ENCODE results near the gene IL32.
"Not testable (repeated sequence)": the region's sequence is repeated elsewhere in the genome, so short reads cannot be mapped to it uniquely, and the experiment has no call there.

IL32 gene

GRCh38 chr16:3069146-3069545 lies 3.7 kb downstream of the IL32 start:
- DNase-seq (ENCODE audit: low read depth in 2 of 2, low spot score in 1 of 2) = not testable (repeated sequence)

DNA sequence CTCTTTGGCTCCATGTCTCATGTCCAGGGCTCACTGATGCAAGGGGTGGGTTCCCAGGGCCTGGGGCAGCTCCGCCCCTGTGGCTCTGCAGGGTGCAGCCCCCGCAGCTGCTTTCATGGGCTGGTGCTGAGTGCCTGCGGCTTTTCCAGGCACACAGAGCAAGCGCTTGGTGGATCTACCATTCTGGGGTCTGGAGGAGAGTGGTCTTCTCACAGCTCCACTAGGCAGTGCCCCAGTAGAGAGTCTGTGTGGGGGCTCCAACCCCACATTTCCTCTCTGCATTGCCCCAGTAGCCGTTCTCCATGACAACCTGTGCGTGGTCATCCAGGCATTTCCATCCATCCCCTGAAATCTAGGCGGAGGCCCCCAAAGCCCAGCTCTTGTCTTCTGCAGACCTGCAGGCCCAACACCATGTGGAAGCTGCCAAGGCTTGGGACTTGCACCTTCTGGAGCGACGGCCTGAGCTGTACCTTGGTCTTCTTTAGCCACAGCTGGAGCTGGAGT lies 5.2 kb downstream of the IL32 start:
- DNase-seq (ENCODE audit: low read depth in 2 of 2, low spot score in 1 of 2) = no peak

GRCh38 chr16:3071655-3072054 lies 6.2 kb downstream of the IL32 start:
- DNase-seq (ENCODE audit: low read depth in 2 of 2, low spot score in 1 of 2) = no peak

DNA sequence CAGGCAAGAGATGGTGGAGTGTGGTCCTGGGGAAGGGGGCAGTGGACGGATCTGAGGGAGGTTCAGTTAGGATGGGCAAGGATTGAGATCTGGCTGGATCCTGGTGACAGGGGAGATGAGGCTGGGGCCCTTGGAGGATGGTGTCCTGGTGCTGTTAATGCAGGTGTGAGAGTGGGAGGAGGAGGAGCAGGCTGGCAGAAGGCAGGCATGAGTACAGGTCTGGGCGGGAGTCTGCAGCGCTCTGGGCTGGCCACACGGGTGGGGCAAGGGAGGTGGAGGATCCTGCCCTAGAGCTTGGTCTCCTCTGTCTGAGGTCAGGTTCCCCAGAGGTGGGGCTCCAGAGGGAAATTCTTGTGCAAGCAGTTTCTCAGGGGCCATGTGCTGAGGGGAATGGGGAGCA lies 6.7 kb downstream of the IL32 start:
- DNase-seq (ENCODE audit: low read depth in 2 of 2, low spot score in 1 of 2) = not testable (repeated sequence)

- not testable (repeated sequence) for DNase-seq (ENCODE audit: low read depth in 2 of 2, low spot score in 1 of 2)
These were observed 7.3 kb downstream of the IL32 start for GRCh38 chr16:3072576-3073263.

DNA sequence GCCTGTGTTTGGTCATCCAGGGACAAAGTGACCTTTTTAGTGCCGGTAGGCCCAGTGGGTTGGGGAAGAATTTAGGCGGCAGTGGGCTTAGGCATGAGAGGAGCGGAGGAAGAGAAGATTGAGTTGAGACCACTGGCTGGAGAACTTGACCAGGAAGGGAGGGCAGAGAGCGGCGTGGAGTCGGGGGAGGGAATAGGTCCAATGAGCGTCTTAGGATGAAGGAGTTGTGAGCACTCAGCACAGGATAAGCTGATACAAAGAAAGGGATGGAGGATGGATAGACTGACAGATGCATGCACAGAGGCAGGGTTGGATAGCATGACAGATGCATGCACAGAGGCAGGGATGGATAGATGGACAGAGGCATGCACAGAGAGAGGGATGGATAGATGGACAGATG lies 8.0 kb downstream of the IL32 start:
- no peak for DNase-seq (ENCODE audit: low read depth in 2 of 2, low spot score in 1 of 2)

GRCh38 chr16:3074860-3075522 lies 9.6 kb downstream of the IL32 start:
- DNase-seq (ENCODE audit: low read depth in 2 of 2, low spot score in 1 of 2) = peak in 1 of 2 donors; percentile 55

DNA sequence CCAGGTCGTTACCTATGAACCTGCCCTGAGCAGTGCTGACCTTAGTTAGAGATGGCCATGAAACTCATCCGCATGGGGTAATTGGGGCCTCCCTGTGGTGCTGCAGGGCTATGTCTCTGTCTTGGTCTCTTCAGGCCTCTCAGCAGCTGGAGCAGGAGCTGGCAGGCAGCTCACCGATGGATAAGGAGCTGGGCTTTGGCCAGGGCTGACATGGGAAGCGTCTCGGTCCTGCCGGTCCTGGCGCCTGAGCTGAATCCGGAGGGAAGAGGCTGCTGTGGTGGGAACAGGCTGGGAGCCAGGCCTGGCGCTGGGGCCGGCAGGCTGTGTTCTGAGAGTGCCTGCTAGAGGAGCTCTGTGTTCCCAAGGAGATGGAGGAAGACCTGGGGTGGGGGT lies 10.1 kb downstream of the IL32 start:
- DNase-seq (ENCODE audit: low read depth in 2 of 2, low spot score in 1 of 2) = no peak

- DNase-seq (ENCODE audit: low read depth in 2 of 2, low spot score in 1 of 2) = not testable (repeated sequence)
These were observed 10.5 kb downstream of the IL32 start for GRCh38 chr16:3075946-3076345.

DNA sequence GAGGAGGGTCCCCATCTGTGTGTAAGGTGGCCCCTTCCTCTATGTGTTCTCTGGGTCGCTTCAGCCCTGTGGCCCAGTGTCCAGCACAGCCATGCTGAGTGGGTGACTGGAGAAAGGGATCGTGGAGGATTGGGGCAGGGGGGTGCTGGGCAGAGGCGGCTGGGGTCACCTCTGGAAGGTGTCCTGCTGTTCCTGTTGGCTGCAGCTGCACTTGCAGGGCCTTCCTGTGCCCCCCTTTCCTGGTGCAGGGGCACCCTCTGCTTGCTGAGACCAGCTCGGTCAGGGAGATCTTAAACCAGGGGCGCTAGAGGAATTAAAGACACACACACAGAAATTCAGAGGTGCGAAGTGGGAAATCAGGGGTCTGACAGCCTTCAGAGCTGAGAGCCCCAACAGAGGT lies 11.1 kb downstream of the IL32 start:
- no peak for DNase-seq (ENCODE audit: low read depth in 2 of 2, low spot score in 1 of 2)

GRCh38 chr16:3080024-3080423 lies 14.6 kb downstream of the IL32 start:
- DNase-seq (ENCODE audit: low read depth in 2 of 2, low spot score in 1 of 2) = no peak

- DNase-seq (ENCODE audit: low read depth in 2 of 2, low spot score in 1 of 2) = not testable (repeated sequence)
These were observed 16.5 kb downstream of the IL32 start for GRCh38 chr16:3081957-3082356.

DNA sequence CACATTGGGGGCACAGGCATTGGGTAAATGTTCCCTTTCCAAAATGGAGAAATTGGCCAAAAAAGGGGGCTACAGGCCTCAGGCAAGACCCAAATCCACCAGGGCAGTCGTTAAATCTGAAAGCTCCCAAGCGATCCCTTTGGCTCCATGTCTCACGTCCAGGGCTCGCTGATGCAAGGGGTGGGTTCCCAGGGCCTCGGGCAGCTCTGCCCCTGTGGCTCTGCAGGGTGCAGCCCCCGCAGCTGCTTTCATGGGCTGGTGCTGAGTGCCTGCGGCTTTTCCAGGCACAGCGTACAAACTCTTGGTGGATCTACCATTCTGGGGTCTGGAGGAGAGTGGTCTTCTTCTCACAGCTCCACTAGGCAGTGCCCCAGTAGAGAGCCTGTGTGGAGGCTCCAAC lies 18.0 kb downstream of the IL32 start:
- DNase-seq (ENCODE audit: low read depth in 2 of 2, low spot score in 1 of 2) = not testable (repeated sequence)

DNA sequence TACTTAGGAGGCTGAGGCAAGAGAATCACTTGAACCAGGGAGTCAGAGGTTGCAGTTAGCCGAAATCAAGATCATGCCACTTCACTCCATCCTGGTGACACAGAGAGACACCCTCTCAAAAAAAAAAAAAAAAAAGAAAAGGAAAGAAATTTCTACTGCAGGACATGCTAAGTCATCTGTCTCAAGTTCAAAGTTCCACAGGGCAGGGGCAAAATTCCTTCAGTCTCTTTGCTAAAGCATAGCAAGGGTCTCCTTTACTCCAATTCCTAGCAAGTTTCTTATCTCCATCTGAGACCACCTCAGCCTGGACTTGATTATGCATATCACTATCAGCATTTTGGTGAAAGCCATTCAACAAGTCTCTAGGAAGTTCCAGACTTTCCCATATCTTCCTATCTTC lies 19.1 kb downstream of the IL32 start:
- DNase-seq (ENCODE audit: low read depth in 2 of 2, low spot score in 1 of 2) = no peak

- DNase-seq (ENCODE audit: low read depth in 2 of 2, low spot score in 1 of 2) = no peak
These were observed 19.7 kb downstream of the IL32 start for GRCh38 chr16:3084969-3085670.

DNA sequence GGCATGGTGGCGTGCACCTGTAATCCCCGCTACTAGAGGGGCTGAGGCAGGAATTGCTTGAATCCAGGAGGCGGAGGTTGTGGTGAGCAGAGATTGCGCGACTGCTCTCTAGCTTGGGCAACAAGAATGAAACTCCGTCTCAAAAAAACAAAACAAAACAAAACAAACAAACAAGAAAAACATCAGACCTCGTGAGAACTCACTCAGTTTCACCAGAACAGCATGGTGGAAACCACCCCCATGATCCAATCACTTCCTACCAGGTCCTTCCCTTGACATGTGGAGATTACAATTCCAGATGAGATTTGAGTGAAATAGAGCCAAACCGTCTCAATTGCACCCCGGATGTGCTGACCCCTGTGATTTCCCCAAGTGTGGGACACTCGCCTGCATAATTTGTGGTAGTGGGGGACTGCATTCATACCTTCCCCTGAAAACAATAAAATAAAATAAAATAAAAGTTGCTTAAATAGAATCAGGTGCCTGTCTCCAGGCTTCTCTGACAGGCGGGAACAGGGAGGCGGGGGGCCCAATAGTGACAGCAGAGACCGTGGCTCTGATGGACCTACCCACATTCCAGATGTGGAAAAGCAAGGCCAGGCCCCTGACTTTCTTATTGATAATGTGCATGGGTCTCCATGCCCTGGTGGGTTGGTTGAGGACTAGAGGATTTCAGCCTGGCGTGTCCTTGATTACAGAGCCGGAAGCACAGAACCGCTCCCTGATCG lies 20.6 kb downstream of the IL32 start:
- no peak for DNase-seq (ENCODE audit: low read depth in 2 of 2, low spot score in 1 of 2)

DNA sequence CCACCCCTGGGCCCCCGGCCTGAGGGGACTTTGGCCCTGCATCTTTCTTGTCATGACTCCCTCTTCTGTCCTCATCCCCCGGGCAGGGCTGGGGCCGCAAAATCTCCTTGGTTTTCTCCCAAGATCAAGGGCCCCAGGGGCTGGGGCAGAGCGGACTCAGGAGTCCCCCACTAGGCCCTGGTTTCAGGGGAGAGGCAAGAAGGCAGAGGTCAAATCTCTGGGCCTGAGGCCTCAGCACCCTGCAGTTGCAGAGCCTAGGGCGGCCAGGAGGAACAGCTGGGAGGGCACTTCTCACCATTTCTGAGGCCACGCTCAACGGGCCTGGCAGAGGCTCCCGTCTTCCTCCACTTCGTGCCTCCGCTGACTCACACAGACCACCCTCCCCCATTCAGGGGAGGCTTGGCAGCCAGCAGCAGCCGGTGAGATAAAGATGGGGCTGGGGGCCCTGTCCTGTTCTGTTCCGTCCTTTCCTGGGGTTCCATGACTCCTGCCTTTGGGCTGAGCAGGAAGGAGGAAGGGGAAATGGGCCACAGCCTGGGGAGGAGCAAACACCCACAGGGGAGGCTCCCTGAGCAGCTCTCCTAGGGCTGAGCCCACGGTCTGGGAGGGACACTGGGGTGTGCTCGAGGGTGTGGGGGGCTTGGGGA lies 21.3 kb downstream of the IL32 start:
- DNase-seq (ENCODE audit: low read depth in 2 of 2, low spot score in 1 of 2) = no peak

- no peak for DNase-seq (ENCODE audit: low read depth in 2 of 2, low spot score in 1 of 2)
These were observed 22.1 kb downstream of the IL32 start for GRCh38 chr16:3087243-3088235.

DNA sequence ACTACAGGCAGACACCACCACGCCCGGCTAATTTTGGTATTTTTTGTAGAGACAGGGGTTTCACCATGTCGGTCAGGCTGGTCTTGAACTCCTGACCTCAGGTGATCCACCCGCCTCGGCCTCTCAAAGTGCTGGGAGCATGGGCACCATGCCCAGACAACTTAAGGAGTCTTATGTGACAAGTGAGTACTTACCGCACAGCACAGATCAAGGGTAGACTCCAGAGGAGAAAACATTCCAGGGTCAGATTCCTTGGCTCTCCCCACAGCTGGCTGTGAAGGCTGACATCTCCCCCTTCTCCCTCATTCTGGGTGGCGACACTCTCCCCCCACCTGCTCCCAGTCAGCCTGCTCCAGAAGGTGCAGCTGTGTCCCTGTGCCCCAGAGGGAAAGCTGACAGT lies 23.0 kb downstream of the IL32 start:
- DNase-seq (ENCODE audit: low read depth in 2 of 2, low spot score in 1 of 2) = no peak
